NCI-H2171 treated with DMSO at 0.1 percent for 48 hours (cell line): ENCODE data around the gene PIK3IP1.
"Not testable (repeated sequence)": the region's sequence is repeated elsewhere in the genome, so short reads cannot be mapped to it uniquely, and the experiment has no call there.

Experiments
- DNase-seq: peaks from one replicate; lab custom pipeline; 2025; lab: John Stamatoyannopoulos, UW

Gene PIK3IP1

DNA sequence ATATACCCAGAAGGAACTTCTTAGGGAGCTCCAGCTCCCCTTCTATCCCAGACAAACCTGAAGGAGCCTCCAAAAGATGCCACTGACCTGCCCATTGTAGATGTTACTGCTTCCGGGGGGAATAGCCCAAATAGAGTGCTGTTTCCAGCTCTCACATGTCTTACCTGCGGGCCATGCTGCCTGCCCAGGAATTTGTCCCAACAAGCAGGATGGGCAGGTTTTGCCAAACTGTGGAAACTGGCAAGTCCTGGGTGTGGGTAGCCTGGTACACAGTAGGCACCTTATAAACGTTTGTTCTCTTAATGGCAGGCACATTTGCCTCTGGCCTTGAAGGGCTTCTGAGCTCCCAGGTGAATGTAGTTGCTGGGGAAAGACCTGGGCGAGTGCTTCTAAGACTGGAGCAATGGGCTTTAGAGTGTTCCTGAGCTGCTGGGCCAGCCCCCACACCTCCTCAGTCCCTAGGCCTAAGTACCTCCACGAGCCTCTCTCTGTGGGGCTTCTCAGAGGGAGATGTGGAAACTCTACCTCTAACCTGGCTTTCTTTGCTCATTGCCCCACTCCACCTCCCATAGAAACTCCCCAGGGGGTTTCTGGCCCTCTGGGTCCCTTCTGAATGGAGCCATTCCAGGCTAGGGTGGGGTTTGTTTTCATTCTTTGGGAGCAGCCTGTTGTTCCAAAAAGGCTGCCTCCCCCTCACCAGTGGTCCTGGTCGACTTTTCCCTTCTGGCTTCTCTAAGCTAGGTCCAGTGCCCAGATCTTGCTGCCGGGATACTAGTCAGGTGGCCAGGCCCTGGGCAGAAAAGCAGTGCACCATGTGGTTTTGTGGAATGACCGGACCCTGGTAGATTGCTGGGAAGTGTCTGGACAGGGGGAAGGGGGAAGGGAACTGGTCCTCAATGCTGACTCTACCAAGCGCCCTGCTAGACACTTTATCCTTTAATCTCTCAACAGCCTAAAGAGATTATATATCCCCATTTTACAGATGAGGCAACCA is 43.0 kb downstream of the PIK3IP1 start:
- no peak for DNase-seq

DNA sequence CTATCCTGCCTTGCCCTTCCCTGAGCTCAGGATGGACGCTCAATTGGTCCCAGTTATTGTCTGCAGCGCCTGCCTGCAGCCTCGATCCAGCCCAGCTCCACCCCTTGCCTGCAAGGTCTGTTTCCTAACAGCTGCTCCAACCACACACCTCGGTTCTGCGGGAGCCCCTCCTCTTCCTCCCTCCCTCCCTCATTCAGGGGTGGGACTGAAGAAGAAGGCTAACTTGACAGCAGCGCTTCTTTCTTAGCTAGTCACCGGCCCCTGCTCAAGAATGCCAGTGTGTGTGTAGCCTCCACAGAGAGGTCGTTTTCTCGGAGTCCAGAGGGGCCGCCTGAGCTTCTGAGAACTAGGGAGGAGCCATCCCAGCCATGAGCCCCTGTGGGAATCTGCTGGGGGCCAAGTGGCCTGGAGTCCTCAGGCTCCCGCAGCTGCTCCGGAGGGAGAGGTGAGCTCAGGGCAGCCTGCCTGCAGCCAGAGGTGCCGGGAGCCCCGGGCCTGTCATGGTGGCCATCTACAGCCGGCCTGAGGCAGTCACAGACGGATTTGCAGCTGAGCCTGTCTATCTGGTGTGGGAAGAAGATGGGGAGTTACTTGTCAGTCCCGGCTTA is 44.0 kb downstream of the PIK3IP1 start:
- peak; percentile 4 for DNase-seq

DNA sequence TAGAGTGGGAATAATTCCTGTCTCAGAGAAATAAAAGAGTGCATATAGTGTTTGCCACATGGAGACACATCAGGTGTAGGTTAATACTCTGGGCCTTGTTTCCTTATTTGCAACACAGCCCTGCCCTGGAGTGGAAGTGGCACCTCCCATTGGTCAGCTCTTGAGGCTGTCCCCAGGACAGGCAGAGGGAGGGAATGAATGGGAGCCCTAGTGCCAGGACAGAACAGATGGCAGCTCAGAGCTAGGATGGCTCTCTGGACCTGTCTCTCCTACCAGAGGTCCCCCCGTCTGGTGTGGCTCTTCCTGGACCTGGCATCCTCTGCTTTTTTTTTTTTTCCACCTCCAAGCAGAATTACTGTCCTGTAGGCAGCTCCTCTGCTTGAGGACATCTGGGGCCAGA is 44.6 kb downstream of the PIK3IP1 start:
- no peak for DNase-seq

DNA sequence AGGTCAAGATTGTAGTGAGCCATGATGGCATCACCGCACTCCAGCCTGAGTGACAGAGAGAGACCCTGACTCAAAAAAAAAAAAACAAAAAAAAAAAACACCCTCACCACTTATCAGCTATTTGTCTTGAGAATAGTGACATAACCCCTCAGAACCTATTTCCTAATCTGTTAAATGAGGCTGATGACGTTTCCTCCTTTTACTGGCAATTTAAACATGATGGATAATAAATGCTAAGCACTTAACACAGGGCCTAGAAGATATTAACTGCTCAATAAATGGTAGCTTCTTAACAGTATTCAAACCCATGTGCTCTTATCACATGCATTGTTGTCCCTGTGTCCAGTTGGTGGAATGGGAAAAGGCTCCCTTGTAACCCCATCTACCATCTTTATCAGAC is 45.6 kb downstream of the PIK3IP1 start:
- no peak for DNase-seq

DNA sequence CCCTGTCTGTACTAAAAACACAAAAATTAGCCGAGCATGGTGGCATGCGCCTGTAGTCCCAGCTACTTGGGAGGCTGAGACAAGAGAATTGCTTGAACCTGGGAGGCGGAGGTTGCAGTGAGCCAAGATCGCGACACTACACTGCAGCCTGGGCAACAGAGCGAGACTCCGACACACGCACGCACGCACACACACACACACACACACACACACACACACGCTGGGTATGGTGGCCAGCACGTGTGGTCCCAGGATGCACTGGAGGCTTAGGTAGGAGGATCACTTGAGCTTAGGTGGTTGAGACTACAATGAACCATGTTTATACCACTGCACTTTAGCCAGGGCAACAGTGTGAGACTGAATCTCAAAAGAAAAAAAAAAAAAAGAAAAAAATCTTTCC is 46.3 kb downstream of the PIK3IP1 start:
- not testable (repeated sequence) for DNase-seq

DNA sequence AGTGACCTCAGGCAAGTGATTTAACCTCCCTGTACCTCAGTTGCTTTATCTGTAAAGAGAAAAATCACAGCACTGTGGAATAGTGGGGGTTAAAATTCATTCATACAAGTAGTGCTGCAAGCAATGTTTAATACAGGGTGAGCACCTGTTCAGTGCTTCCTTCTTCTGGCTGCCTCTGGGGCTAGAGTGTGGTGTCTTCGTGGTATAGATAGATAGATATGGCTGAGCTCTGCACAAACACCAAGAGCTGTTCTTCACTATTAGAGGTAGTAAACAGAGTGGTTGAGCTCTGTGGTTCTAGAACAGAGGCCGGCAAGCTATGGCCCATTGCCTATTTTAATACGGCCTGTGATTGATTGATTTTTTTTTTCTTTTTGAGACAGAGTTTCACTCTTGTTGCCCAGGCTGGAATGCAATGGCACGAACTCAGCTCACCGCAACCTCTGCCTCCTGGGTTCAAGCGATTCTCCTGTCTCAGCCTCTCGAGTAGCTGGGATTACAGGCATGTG is 47.3 kb downstream of the PIK3IP1 start:
- no peak for DNase-seq

DNA sequence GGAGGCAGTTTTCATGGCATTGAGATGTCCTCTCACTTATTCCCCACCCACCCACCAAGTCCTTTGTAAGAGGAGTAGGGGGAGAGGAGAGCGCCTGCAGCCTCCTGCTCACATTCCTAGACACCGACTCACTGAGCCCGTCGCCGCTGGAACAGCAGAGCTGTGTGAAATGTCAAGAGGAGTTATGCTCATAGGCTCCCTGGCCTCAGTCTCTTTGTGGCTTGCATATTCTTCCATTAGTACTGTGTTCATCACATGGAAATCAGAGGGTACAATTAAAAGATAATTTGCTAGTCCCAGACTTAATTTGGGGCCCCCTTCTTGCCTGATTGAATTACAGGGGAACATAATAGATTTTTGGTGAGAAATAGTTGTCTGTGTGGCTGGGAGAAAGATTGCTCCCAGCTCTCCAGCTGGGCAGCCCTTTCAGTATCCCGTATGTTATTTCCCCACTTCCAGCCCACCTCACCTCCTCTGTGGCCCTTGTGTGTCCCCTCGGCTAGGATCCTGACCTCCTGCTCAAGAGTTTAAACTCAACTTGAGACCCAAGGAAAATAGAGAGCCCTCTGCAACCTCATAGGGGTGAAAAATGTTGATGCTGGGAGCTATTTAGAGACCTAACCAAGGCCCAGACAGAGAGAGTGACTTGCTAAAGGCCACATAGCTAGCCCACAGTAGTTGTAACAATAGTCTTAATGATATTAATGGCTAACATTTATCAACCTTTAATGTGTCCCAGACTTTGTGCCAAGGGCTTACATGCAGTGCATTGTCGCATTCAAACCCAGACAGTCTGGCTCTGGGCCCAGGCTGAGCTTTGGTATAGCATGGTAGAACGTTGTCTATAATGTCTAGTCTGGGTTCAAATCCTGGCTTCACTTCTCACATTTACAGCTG is 48.0 kb downstream of the PIK3IP1 start:
- no peak for DNase-seq

DNA sequence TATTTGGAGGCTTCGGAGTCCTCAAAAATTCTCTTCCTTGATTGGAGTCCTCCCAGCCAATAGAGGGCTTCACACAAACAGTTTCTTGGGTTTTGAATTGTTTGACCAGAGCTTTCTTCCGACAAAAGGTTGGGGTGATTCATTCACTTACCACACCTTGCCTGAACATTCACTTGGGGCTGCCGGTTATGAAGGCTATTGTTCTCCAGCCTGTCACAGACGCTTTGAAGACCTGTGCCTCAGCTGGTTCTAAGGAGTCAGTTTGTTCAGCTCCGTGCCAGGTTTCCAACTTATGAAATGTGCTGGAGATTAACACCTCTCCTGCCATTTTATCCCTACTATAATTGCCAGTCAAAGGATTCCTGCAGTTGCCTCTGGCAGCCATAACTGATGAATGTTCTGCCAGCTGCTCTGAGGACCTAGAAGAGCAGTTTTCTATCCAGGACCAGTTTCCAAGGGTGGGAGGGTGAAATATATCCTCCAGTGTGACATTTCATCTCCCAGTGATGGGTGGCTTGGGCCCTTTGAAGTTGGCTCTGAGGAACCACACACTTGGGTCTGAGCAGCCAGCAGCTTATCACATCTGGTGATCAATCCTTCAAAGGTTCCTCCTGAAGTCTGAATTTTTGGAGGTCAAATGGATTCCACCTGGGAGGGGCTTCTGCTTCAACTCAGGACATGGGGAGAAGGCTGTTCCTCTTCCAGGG is 48.8 kb downstream of the PIK3IP1 start:
- no peak for DNase-seq

DNA sequence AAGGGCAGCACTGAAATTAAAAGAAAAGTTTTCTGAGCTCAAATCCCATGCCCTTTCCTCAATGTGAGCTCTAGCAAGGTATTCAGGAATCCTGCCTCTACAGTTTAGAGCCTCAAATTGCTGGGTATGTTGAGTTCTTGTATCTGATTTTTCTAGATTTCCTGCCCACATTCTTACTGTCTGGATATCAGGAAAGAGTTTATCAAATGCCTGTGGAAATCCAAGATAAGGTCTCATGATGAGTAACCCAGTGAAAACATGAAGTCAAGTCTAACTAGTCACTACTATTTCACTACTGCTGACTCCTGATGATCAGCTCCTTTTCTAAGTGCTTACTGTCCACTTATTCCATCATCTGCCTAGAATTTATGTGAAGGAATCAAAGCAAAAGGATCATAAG is 50.4 kb downstream of the PIK3IP1 start:
- DNase-seq, result no peak

DNA sequence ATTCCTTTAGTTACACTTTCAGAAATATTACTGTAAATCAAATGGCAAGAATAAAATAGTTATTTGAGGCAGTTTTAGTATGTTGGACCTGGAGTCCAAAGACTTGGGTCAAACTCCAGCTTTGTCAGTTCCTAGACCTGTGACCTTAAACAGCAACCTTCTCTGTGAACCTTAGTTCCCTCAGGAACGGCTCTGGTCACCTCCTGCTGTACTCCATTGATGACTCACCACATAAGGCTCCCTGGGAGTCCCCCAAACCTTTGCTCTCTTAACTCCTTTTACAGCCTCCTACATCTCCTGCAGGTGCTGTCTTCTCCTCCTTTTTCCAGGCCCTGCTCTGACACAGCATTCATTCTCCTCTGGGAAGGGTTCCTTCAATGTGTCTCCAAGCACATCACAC is 51.1 kb downstream of the PIK3IP1 start:
- DNase-seq, result no peak

DNA sequence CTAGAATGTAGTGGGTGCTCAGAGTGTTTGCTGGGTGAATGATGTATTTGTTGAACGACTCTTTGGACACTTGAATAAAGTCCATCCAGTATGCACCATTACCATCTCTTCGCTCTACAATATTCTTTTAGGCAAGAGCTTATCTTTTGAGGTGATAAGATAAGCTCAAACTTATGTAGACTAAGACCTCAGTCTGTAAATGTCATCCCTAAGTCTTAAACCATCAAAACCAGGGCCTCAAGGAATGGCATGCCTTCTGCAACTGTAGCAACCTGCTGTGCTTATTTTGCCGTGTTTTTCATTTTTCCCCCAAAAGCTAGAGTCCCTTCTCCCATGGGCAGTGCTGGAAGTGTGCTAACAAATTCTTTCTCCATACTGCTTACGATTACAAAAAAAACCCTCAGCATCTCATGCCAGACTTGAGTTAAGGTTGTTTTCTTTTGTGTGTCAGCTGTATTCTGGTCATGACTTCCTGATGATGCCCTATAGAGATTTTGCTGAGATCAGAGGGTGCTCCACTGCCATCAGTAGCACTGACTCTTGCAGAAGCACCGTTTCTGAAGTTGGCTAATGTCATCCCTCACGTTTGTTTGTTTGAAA is 52.4 kb downstream of the PIK3IP1 start:
- DNase-seq, result no peak

DNA sequence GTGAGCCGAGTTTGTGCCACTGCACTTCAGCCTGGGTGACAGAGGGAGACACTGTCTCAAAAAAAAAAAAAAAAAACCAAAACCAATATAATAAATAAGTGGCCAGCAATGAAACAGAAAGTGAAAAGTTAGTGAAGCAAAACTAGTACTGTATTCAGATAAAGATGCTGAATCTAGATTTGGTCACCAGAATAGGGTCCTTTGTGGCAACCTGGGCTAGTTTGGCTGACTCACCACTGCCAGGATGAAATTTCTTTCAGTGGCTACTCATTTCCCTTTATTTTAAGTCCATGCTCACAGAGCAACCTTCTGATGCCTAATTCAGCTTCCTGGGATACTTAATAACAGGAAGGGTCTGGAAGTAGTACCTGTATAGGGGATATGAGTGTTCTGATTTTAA is 54.2 kb downstream of the PIK3IP1 start:
- no peak for DNase-seq

DNA sequence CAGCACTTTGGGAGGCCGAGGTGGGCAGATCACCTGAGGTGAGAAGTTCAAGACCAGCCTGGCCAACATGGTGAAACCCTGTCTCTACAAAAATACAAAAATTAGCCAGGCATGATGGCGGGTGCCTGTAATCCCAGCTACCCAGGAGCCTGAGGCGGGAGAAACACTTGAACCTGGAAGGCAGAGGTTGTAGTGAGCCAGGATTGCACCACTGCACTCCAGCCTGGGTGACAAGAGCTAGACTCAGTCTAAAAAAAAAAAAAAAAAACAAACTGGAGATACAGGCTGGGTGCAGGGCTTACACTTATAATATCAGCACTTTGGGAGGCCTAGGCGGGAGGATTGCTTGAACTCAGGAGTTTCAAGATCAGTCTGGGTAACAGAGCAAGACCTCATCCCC is 56.2 kb downstream of the PIK3IP1 start:
- not testable (repeated sequence) for DNase-seq

DNA sequence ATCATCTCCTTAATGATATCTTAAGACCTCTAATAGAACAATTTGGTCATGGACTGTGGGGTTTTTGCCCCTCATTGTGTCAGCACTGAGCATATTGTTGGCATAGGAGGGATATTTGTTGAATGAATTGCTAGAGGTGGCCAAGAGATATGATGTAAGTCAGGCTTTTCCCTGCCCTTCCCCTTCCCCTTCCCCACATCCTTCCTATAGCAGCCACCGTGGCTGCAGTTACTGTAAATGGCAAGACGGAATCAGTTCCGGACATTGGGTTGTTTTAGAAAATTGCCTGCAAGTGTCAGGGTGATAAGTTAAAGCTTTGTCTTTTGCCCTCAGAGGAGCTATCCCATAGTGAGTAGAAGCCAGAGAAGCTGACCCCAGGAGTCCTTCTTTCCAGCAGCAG is 57.2 kb downstream of the PIK3IP1 start:
- DNase-seq, result no peak

DNA sequence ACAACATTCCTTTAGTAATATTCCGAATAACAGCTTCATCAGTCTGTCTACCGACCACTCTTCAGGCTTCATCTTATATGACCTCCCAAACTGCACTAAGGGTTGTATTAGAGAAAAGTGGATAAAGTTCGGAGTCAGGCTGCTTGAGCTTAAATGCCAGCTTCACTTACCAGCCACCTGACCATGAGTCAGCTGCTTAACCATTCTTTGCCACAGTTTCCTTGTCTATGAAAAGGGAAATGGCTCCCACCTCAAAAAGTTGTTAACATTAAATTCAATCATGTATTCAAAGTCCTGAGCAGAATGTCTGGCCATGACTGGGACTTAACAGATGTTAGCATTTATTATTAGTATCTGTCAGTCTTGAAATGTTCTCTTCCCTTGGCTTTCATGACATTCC is 59.3 kb downstream of the PIK3IP1 start:
- no peak for DNase-seq
